B cell (primary cell): ENCODE data around the gene KDF1. TPM values are rescaled to one million over a fixed set of nuclear protein-coding genes. Genes with fewer than 3 reads are reported as not detected.

Experiments
- ATAC-seq: fragments of 200-7000 bp; cut with Tn5 transposase; one replicate; pipeline ENCODE4 v1.10.0; 2021; ENCODE audit warnings: low read depth, mild to moderate bottlenecking, moderate number of reproducible peaks, moderate library complexity
- CTCF ChIA-PET: fragments of 350-600 bp; sonication (Branson Sonifier 250); formaldehyde crosslinking; loops from one replicate; lab custom pipeline; 2021; ENCODE audit warnings: antibody characterized with exemption, inconsistent platforms; lab: Charles Lee
- POLR2A ChIA-PET: fragments of 350-600 bp; sonication (Branson Sonifier 250); formaldehyde crosslinking; loops from one replicate; lab custom pipeline; 2021; ENCODE audit warnings: antibody characterized with exemption; lab: Charles Lee
- DNase-seq: peaks from one replicate; pipeline ENCODE4 v3.0.0; 2013
- H2AFZ ChIP-seq: 2 replicates; pipeline ENCODE4 v1.6.1; 2012; ENCODE audit warnings: mild to moderate bottlenecking, low read depth, low read length; ENCODE audit not compliant: insufficient read depth, poor library complexity, severe bottlenecking
- H3K27ac ChIP-seq, 2 donors: 1 replicate in 1 of 2; 2 replicates in 1 of 2; pipeline ENCODE4 v1.5.1; 2012 to 2013; ENCODE audit warnings: low read length in 2 of 2, mild to moderate bottlenecking in 2 of 2, moderate library complexity in 1 of 2
- H3K27me3 ChIP-seq, 4 experiments: fragments of 200-600 bp in 1 of 4; sonication (generic) in 1 of 4; replicated peaks in 1 of 4; 1 replicate in 2 of 4; 2 replicates in 2 of 4; pipeline versions ENCODE4 v1.6.1 to v1.7.0; 2013 to 2016; ENCODE audit warnings: low read length in 3 of 4, mild to moderate bottlenecking in 2 of 4, mixed read lengths in 1 of 4, moderate library complexity in 1 of 4; ENCODE audit not compliant: insufficient read depth in 4 of 4, control insufficient read depth in 3 of 4; ENCODE audit errors: control extremely low read depth in 1 of 4
- H3K36me3 ChIP-seq, 2 experiments: replicated peaks in 1 of 2; 1 replicate in 1 of 2; 2 replicates in 1 of 2; pipeline versions ENCODE4 v1.6.1 to v1.7.1; 2013; ENCODE audit warnings: low read length in 1 of 2; ENCODE audit not compliant: insufficient read depth in 2 of 2, control insufficient read depth in 1 of 2; ENCODE audit errors: control extremely low read depth in 1 of 2, extremely low read depth in 1 of 2
- H3K4me1 ChIP-seq, 2 donors: fragments of 200-600 bp in 1 of 2; sonication (generic) in 1 of 2; 1 replicate in 1 of 2; 2 replicates in 1 of 2; pipeline versions ENCODE4 v1.5.1 to v1.6.1; 2013 to 2017; ENCODE audit warnings: low read length in 2 of 2; ENCODE audit not compliant: control insufficient read depth in 2 of 2, insufficient read depth in 2 of 2
- H3K4me2 ChIP-seq: replicated peaks from 2 replicates; pipeline ENCODE3; 2012; ENCODE audit warnings: mild to moderate bottlenecking, low read depth, low read length; ENCODE audit not compliant: poor library complexity, severe bottlenecking
- H3K4me3 ChIP-seq, 5 experiments: fragments of 200-600 bp in 1 of 5; sonication (generic) in 1 of 5; 1 replicate in 3 of 5; 2 replicates in 2 of 5; pipeline versions ENCODE4 v1.5.1 to v1.7.0; 2011 to 2016; ENCODE audit warnings: low read length in 4 of 5, mild to moderate bottlenecking in 4 of 5, low read depth in 2 of 5, control low read depth in 1 of 5, moderate library complexity in 1 of 5; ENCODE audit not compliant: insufficient read depth in 1 of 5; ENCODE audit errors: control extremely low read depth in 1 of 5, extremely low read depth in 1 of 5
- H3K79me2 ChIP-seq: fragments of 200-600 bp; sonication (generic); one replicate; pipeline ENCODE4 v1.6.0; 2016; ENCODE audit warnings: low read length; ENCODE audit not compliant: control insufficient read depth, insufficient read depth
- H3K9ac ChIP-seq: fragments of 200-600 bp; sonication (generic); 2 replicates; pipeline ENCODE4 v1.6.1; 2017; ENCODE audit warnings: mild to moderate bottlenecking, low read length, moderate library complexity
- H3K9me3 ChIP-seq, 3 donors: one replicate each; pipeline versions ENCODE4 v1.6.1 to v1.7.1; 2013; ENCODE audit warnings: low read length in 2 of 3; ENCODE audit not compliant: control insufficient read depth in 2 of 3, insufficient read depth in 1 of 3; ENCODE audit errors: control extremely low read depth in 1 of 3
- H4K20me1 ChIP-seq: 2 replicates; pipeline ENCODE4 v1.6.0; 2012; ENCODE audit warnings: mild to moderate bottlenecking, low read length; ENCODE audit not compliant: insufficient read depth, control insufficient read depth, poor library complexity, severe bottlenecking
- H3K27ac Mint-ChIP-seq: one replicate; pipeline ENCODE4 v1.8.0; 2021; ENCODE audit warnings: mixed read lengths
- H3K27me3 Mint-ChIP-seq: one replicate; pipeline ENCODE4 v1.8.0; 2021; ENCODE audit warnings: mixed read lengths
- H3K4me1 Mint-ChIP-seq: one replicate; pipeline ENCODE4 v1.8.0; 2021; ENCODE audit warnings: mixed read lengths
- H3K4me3 Mint-ChIP-seq: one replicate; pipeline ENCODE4 v1.8.0; 2021; ENCODE audit warnings: mixed read lengths
- H3K9me3 Mint-ChIP-seq: one replicate; pipeline ENCODE4 v1.8.0; 2022; ENCODE audit warnings: mixed read lengths; ENCODE audit not compliant: insufficient read depth
- EZH2 ChIP-seq: IDR thresholded peaks from 2 replicates; pipeline ENCODE4 v1.6.1; 2012; ENCODE audit warnings: borderline replicate concordance, low read depth, mild to moderate bottlenecking, moderate library complexity, low read length; ENCODE audit not compliant: insufficient read depth, poor library complexity, severe bottlenecking
- WGBS: methylation state at CpG from one replicate; pipeline ENCODE4 v1.1.5; 2013; ENCODE audit warnings: missing lambda C conversion rate; ENCODE audit not compliant: insufficient coverage; 5-methylcytosine and 5-hydroxymethylcytosine counted together
- intact Hi-C: fragments of 100-400 bp; cut with micrococcal nuclease; formaldehyde crosslinking; loops from one replicate; pipeline ENCODE4 v1.10.0; 2022
- polyA plus RNA-seq: library from polyadenylated mRNA; depleted of rRNA; stranded (reverse); fragments of >200 nt; gene quantifications from 2 replicates; pipeline ENCODE4 v1.2.3, GENCODE V29; 2012
- total RNA-seq, 2 donors: library from RNA; stranded (reverse); fragments of 120-200 nt in 1 of 2; gene quantifications; 1 replicate in 1 of 2; 2 replicates in 1 of 2; pipeline versions ENCODE4 v1.2.3 to v1.2.4, GENCODE V29; 2013 to 2022
- TF ChIP-seq, protein P1 (sequence below): fragments of 200-600 bp; IDR thresholded peaks from one replicate; pipeline ENCODE4 v1.8.0; 2022; ENCODE audit warnings: antibody characterized with exemption, mild to moderate bottlenecking

Gene KDF1
- total and polyA plus RNA-seq, 2 donors (not counting 1 experiment from before 2014, with no cell fraction given) = 0.74 to 2.6 TPM

DNA sequence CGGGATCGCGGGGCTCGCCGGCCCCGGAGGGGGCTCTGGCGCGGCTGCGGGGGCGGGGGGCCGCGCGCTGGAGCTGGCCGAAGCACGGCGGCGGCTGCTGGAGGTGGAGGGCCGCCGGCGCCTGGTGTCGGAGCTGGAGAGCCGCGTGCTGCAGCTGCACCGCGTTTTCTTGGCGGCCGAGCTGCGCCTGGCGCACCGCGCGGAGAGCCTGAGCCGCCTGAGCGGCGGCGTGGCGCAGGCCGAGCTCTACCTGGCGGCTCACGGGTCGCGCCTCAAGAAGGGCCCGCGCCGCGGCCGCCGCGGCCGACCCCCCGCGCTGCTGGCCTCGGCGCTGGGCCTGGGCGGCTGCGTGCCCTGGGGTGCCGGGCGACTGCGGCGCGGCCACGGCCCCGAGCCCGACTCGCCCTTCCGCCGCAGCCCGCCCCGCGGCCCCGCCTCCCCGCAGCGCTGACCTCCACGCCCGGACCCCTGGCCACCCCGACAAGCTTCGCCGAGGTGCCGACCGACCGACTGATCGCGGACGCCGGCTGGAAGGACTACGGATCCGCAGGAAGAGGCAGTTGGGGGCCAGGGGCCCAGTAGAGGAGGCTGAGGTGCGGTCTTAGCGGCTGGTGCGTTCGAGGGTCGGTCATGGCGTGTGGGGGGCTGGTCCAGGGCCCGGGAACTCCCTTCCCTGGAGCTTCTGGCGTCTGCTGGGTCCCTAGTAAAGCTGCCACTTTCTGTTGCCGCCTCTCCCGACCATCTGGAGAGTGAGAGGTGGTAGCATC is 33.9 kb upstream of the KDF1 start:
- WGBS = 2% methylated on average over 97 of the region's 97 CpGs
- Histone ChIP-seq H3K4me3 (peak overlapping the region in 4 of 5 experiments; percentile 37 to 75 (median 63)), H3K9ac (peak overlapping the region; percentile 76), H4K20me1 (no peaks in the 10 kb centered on the region), H3K9me3 (peaks cover 0 to 13% (median 0%) of the 10 kb centered on the region in 3 donors), H2AFZ (peak overlapping the region; percentile 86), H3K79me2 (no peaks in the 10 kb centered on the region), H3K27ac (no peak overlapping the region), H3K4me2 (peak overlapping the region; percentile 98), H3K36me3 (no peaks in the 10 kb centered on the region), H3K27me3 (peaks cover 0 to 54% (median 30%) of the 10 kb centered on the region in 4 experiments), H3K4me1 (peaks cover 13 to 25% of the 10 kb centered on the region in 2 donors)
- H3K27ac Mint-ChIP-seq = peak overlapping the region; percentile 10
- DNase-seq (peak; percentile 49), ATAC-seq (peak; percentile 23)
- TF ChIP-seq EZH2 = peak; percentile 83
- TF ChIP-seq, protein P1, sequence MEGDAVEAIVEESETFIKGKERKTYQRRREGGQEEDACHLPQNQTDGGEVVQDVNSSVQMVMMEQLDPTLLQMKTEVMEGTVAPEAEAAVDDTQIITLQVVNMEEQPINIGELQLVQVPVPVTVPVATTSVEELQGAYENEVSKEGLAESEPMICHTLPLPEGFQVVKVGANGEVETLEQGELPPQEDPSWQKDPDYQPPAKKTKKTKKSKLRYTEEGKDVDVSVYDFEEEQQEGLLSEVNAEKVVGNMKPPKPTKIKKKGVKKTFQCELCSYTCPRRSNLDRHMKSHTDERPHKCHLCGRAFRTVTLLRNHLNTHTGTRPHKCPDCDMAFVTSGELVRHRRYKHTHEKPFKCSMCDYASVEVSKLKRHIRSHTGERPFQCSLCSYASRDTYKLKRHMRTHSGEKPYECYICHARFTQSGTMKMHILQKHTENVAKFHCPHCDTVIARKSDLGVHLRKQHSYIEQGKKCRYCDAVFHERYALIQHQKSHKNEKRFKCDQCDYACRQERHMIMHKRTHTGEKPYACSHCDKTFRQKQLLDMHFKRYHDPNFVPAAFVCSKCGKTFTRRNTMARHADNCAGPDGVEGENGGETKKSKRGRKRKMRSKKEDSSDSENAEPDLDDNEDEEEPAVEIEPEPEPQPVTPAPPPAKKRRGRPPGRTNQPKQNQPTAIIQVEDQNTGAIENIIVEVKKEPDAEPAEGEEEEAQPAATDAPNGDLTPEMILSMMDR = no peak
- H3K4me1 Mint-ChIP-seq = peaks cover 15% of the 10 kb centered on the region
- intact Hi-C loops = no loop called here
- peak overlapping the region; percentile 86 for H3K4me3 Mint-ChIP-seq
- POLR2A ChIA-PET = no interaction called here
- CTCF ChIA-PET = interaction anchor here (1.0 to 7.4 kb wide), 4 partner anchors 8 to 108 kb away, joined by 3 to 83 read pairs (median 6); no protein-coding TSS in a partner anchor
- no peaks in the 10 kb centered on the region for H3K9me3 Mint-ChIP-seq
- H3K27me3 Mint-ChIP-seq = peaks cover 41% of the 10 kb centered on the region
